ENCODE measurements around the gene GAL3ST2. TPM values are rescaled to one million over a fixed set of nuclear protein-coding genes. Genes with fewer than 3 reads are reported as not detected.

The GAL3ST2 gene
- total RNA-seq, 4 donors from 2014 or later: 1.6 TPM; not detected in 3

DNA sequence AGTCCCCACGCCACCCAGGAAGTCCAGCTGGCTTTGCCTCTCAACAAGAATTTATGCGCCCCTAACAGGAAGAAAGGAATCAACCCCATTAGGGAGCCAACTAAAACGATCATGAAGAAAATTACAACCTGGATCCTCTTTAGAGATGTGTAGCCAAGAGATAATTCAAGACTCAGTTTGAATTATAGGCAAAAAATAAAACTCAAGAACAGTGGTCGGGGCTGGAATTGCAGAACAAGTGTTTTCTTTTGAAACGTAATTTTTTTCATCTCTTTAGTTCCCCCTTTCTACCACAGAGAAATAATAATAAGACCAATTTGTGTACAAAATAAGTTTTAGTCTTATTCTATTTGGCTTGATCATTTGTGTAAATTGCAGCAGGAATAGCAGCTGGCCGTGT lies 59.7 kb downstream of the GAL3ST2 start:
- H3K27ac ChIP-seq: no peak overlapping the region
- in situ Hi-C loops (cut with MboI; ENCODE audit: low sequenced_read_pairs in 4 of 4): no loop called here
- DNase-seq (no peak), ATAC-seq (no peak)
- H3K4me3 ChIP-seq: no peak overlapping the region
- H3K9me3 ChIP-seq: no peaks in the 10 kb centered on the region
- no peaks in the 10 kb centered on the region for H3K4me1 ChIP-seq
- TF ChIP-seq POLR2A (IDR thresholded peaks at IDR 0.05): no peak
- TF ChIP-seq, protein P1, sequence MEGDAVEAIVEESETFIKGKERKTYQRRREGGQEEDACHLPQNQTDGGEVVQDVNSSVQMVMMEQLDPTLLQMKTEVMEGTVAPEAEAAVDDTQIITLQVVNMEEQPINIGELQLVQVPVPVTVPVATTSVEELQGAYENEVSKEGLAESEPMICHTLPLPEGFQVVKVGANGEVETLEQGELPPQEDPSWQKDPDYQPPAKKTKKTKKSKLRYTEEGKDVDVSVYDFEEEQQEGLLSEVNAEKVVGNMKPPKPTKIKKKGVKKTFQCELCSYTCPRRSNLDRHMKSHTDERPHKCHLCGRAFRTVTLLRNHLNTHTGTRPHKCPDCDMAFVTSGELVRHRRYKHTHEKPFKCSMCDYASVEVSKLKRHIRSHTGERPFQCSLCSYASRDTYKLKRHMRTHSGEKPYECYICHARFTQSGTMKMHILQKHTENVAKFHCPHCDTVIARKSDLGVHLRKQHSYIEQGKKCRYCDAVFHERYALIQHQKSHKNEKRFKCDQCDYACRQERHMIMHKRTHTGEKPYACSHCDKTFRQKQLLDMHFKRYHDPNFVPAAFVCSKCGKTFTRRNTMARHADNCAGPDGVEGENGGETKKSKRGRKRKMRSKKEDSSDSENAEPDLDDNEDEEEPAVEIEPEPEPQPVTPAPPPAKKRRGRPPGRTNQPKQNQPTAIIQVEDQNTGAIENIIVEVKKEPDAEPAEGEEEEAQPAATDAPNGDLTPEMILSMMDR (IDR thresholded peaks at IDR 0.05 in 4 of 5, conservative IDR thresholded peaks at IDR 0.05 in 1 of 5): no peak
- intact Hi-C loops (cut with DNase I; ENCODE audit: low total_unique reads): no loop called here
- H3K36me3 ChIP-seq: no peaks in the 10 kb centered on the region
- peaks cover 0 to 9% (median 0%) of the 10 kb centered on the region in 3 donors for H3K27me3 ChIP-seq

DNA sequence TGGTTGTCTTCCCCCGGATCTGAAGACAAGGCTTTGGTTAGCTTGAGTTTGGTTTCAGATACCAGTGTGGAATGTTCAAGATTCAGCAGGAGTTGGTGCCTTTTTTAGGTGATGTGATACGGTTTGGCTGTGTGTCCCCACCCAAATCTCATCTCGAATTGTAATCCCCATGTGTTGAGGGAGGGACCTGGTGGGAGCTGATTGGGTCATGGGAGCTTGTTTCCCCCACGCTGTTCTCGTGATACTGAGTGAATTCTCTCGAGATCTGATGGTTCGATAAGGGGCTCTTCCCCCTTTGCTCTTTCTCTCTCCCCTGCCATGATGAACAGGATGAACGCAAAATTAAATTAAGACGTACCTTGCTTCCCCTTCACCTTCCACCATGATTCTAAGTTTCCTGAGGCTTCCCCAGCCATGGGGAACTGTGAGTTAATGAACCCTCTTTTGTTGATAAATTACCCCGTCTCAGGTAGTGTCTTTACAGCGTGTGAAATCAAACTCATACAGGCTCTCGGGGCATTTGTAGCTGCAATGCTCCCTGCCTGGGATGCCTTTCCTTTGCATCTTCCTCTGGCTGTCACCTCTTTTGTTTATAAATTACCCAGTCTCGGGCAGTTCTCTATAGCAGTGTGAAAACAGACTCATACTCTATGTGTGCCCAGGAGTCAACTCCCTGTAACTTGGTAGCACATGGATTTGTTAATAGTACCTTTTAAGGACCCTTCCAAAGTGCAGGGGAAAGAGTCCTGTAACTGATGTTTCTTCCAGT lies 60.8 kb downstream of the GAL3ST2 start:
- Histone ChIP-seq H3K9me3 (no peaks in the 10 kb centered on the region), H3K27ac (no peak overlapping the region), H3K27me3 (peaks cover 0 to 9% (median 0%) of the 10 kb centered on the region in 3 donors), H3K4me3 (no peak overlapping the region), H3K36me3 (no peaks in the 10 kb centered on the region), H3K4me1 (no peaks in the 10 kb centered on the region)
- in situ Hi-C loops (cut with MboI; ENCODE audit: low sequenced_read_pairs in 4 of 4): no loop called here
- no peak for DNase-seq
- ATAC-seq: no peak
- TF ChIP-seq POLR2A (IDR thresholded peaks at IDR 0.05): no peak
- TF ChIP-seq, protein P1 (IDR thresholded peaks at IDR 0.05 in 4 of 5, conservative IDR thresholded peaks at IDR 0.05 in 1 of 5): no peak
- intact Hi-C loops (cut with DNase I; ENCODE audit: low total_unique reads): no loop called here

DNA sequence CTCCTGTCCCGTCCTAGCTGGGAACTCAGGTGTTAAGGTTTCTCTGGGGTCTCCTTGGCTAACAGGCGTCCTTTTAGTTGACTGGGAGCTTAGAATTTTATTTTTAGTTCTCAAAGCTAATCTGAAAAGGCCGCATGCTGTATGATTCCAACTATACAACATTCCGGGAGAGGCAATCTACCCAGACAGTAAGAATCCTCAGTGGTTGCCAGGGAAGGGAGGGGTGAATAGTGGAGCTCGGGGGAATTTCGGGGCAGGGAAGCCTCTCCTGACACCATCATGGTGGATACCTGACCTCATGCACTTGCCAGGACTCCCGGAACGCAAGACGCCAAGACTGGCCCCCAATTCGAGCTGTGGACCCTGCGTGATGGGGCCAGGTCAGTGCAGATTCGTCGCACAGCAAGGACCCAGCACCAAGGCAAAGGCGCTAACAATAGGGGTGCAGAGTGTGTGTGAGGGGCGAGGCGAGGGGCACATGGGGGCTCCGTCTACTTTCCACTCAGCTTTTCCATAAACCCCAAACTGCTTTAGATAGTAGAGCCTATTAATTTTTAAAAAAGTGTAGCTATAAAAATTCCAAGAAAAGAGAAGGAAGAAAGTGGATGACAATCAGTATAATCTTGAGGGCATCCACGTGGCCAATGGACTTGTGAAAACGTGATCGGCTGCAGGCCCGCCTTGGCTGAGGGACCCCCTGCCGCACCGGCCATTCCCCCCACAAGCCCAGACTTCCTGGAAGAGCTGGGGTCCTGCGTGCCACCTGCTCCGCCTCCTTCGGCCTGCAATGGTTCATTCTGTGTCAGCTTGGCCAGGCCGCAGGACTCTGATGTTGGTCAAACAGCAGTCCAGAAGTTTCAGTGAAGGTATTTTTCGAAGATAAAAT lies 64.8 kb downstream of the GAL3ST2 start:
- H3K4me3 ChIP-seq: no peak overlapping the region
- H3K9me3 ChIP-seq: no peaks in the 10 kb centered on the region
- DNase-seq (no peak), ATAC-seq (no peak)
- H3K27ac ChIP-seq: no peak overlapping the region
- TF ChIP-seq POLR2A (IDR thresholded peaks at IDR 0.05): no peak
- TF ChIP-seq, protein P1 (IDR thresholded peaks at IDR 0.05 in 4 of 5, conservative IDR thresholded peaks at IDR 0.05 in 1 of 5): no peak
- no peaks in the 10 kb centered on the region for H3K4me1 ChIP-seq
- in situ Hi-C loops (cut with MboI; ENCODE audit: low sequenced_read_pairs in 4 of 4) (no loop called here), intact Hi-C loops (cut with DNase I; ENCODE audit: low total_unique reads) (no loop called here)
- H3K36me3 ChIP-seq: no peaks in the 10 kb centered on the region
- peaks cover 0 to 7% (median 2%) of the 10 kb centered on the region in 3 donors for H3K27me3 ChIP-seq

DNA sequence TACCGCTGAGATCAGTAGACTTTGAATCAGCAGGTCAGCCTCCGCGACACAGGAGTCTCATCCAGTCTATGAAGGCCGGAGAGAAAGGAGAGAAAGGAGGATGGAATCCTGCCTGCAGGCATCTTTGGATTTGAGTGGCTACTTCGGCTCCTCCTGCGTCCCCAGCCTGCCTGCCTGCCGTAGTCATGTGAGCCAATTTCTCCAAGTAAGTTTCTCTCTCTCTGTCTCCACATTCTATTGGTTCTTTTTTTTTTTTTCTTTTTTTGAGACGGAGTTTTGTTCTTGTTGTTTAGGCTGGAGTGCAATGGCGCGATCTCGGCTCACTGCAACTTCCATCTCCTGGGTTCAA lies 65.4 kb downstream of the GAL3ST2 start:
- Histone ChIP-seq H3K9me3 (no peaks in the 10 kb centered on the region), H3K27ac (no peak overlapping the region), H3K4me3 (no peak overlapping the region), H3K27me3 (peaks cover 0 to 8% (median 4%) of the 10 kb centered on the region in 3 donors), H3K4me1 (no peaks in the 10 kb centered on the region), H3K36me3 (no peaks in the 10 kb centered on the region)
- intact Hi-C loops (cut with DNase I; ENCODE audit: low total_unique reads) (no loop called here), in situ Hi-C loops (cut with MboI; ENCODE audit: low sequenced_read_pairs in 4 of 4) (no loop called here)
- TF ChIP-seq, protein P1 (IDR thresholded peaks at IDR 0.05 in 4 of 5, conservative IDR thresholded peaks at IDR 0.05 in 1 of 5): no peak
- no peak for TF ChIP-seq POLR2A (IDR thresholded peaks at IDR 0.05)
- DNase-seq (no peak), ATAC-seq (no peak)

All from gastrocnemius medialis (tissue), 4 donors.